SK-N-SH (cell line): ENCODE data around the gene CD300LF. TPM values are rescaled to one million over a fixed set of nuclear protein-coding genes. Genes with fewer than 3 reads are reported as not detected.

Experiments used
- CTCF ChIA-PET: fragments of 300-600, 350-600 bp; formaldehyde crosslinking; extraction: SDS; loops from one replicate; lab custom pipeline; 2021; lab: Yijun Ruan, JAX
- POLR2A ChIA-PET: fragments of 350-600 bp; sonication (Branson Sonifier 250); formaldehyde crosslinking; extraction: SDS; loops from one replicate; lab custom pipeline; 2020; ENCODE audit warnings: antibody characterized with exemption, inconsistent platforms; lab: Yijun Ruan, JAX
- DNase-seq: peaks from one replicate; pipeline ENCODE4 v3.0.0; 2012
- H2AFZ ChIP-seq: fragments of 200-600 bp; sonication (generic); 2 replicates; pipeline ENCODE4 v1.8.1; 2016; ENCODE audit warnings: antibody characterized with exemption, mild to moderate bottlenecking, low read depth
- H3F3A ChIP-seq: fragments of 200-600 bp; sonication (generic); replicated peaks from 2 replicates; pipeline ENCODE3; 2016; ENCODE audit warnings: antibody characterized with exemption, mild to moderate bottlenecking; ENCODE audit not compliant: insufficient read depth
- H3K27ac ChIP-seq, 2 experiments: fragments of 200-500 bp in 1 of 2; fragments of 200-600 bp in 1 of 2; sonication (Bioruptor generic) in 1 of 2; sonication (generic), shearing (Covaris generic) in 1 of 2; 2 replicates each; pipeline versions ENCODE4 v1.5.1 to v1.6.1; 2014 to 2016; ENCODE audit warnings: low read depth in 2 of 2, inconsistent platforms in 1 of 2, low read length in 1 of 2, mild to moderate bottlenecking in 1 of 2, mixed read lengths in 1 of 2
- H3K27me3 ChIP-seq: fragments of 200-600 bp; sonication (generic), shearing (Covaris generic); 2 replicates; pipeline ENCODE4 v1.6.1; 2016; ENCODE audit warnings: mixed run types; ENCODE audit not compliant: insufficient read depth
- H3K36me3 ChIP-seq, 2 experiments: fragments of 200-500 bp in 1 of 2; fragments of 200-600 bp in 1 of 2; sonication (Bioruptor generic) in 1 of 2; sonication (generic) in 1 of 2; replicated peaks in 1 of 2; 2 replicates each; pipeline versions ENCODE3 to v1.5.1; 2014 to 2016; ENCODE audit warnings: low read length in 1 of 2, mild to moderate bottlenecking in 1 of 2; ENCODE audit not compliant: insufficient read depth in 2 of 2, control insufficient read depth in 1 of 2
- H3K4me1 ChIP-seq, 2 experiments: fragments of 200-500 bp in 1 of 2; fragments of 200-600 bp in 1 of 2; sonication (Bioruptor generic) in 1 of 2; sonication (generic), shearing (Covaris generic) in 1 of 2; 2 replicates each; pipeline versions ENCODE4 v1.5.1 to v1.6.1; 2014 to 2016; ENCODE audit warnings: low read depth in 1 of 2, low read length in 1 of 2, mixed run types in 1 of 2; ENCODE audit not compliant: insufficient read depth in 2 of 2, control insufficient read depth in 1 of 2
- H3K4me2 ChIP-seq: fragments of 200-600 bp; sonication (generic), shearing (Covaris generic); 2 replicates; pipeline ENCODE4 v1.6.1; 2017; ENCODE audit warnings: mixed run types
- H3K4me3 ChIP-seq, 2 experiments: fragments of 200-500 bp in 1 of 2; fragments of 200-600 bp in 1 of 2; sonication (Bioruptor generic) in 1 of 2; sonication (generic), shearing (Covaris generic) in 1 of 2; 2 replicates each; pipeline versions ENCODE4 v1.5.1 to v1.8.1; 2014 to 2016; ENCODE audit warnings: low read depth in 2 of 2, inconsistent platforms in 1 of 2, low read length in 1 of 2, mild to moderate bottlenecking in 1 of 2, mixed read lengths in 1 of 2, moderate library complexity in 1 of 2
- H3K79me2 ChIP-seq: fragments of 200-600 bp; sonication (generic); 2 replicates; pipeline ENCODE4 v1.8.1; 2017; ENCODE audit warnings: mild to moderate bottlenecking; ENCODE audit not compliant: insufficient read depth
- H3K9ac ChIP-seq: fragments of 200-600 bp; sonication (generic); 2 replicates; pipeline ENCODE4 v1.6.1; 2017; ENCODE audit warnings: mixed run types
- H3K9me2 ChIP-seq: fragments of 200-600 bp; sonication (generic); 2 replicates; pipeline ENCODE4 v1.6.1; 2017; ENCODE audit warnings: mixed run types
- H3K9me3 ChIP-seq: fragments of 200-600 bp; sonication (generic); 2 replicates; pipeline ENCODE4 v1.6.1; 2017; ENCODE audit warnings: mixed run types, mild to moderate bottlenecking, moderate library complexity
- H4K20me1 ChIP-seq: fragments of 200-600 bp; sonication (generic); 2 replicates; pipeline ENCODE4 v1.6.1; 2017; ENCODE audit warnings: mild to moderate bottlenecking, mixed run types; ENCODE audit not compliant: insufficient read depth
- CHD2 ChIP-seq: fragments of 150-350 bp; IDR thresholded peaks from 2 replicates; pipeline ENCODE4 v1.6.1; 2018; ENCODE audit warnings: low read length; ENCODE audit not compliant: partially characterized antibody
- CTCF ChIP-seq: fragments of 200-600 bp; sonication (generic); IDR thresholded peaks from 2 replicates; pipeline ENCODE4 v1.6.1; 2017; ENCODE audit warnings: antibody characterized with exemption, mild to moderate bottlenecking, moderate library complexity
- EZH2phosphoT487 ChIP-seq: fragments of 200-600 bp; sonication (generic); IDR thresholded peaks from 2 replicates; pipeline ENCODE4 v1.6.1; 2017; ENCODE audit warnings: low read depth, mixed run types, mild to moderate bottlenecking, antibody characterized with exemption, moderate library complexity, borderline replicate concordance
- FOXJ3 ChIP-seq: sonication (generic); formaldehyde crosslinking; IDR thresholded peaks from 2 replicates; pipeline ENCODE4 v1.5.1; 2020; ENCODE audit warnings: mild to moderate bottlenecking, missing genetic modification reagents
- MEF2A ChIP-seq: IDR thresholded peaks from 2 replicates; pipeline ENCODE4 v1.4.0; 2012; ENCODE audit warnings: low read depth, borderline replicate concordance
- PBX3 ChIP-seq: IDR thresholded peaks from 2 replicates; pipeline ENCODE4; 2012
- RAD21 ChIP-seq: IDR thresholded peaks from 2 replicates; pipeline ENCODE4 v1.6.1; 2012; ENCODE audit warnings: mild to moderate bottlenecking, low read length
- REST ChIP-seq: IDR thresholded peaks from 2 replicates; pipeline ENCODE4 v1.6.1; 2012; ENCODE audit warnings: mild to moderate bottlenecking, low read depth, low read length, moderate library complexity
- RFX5 ChIP-seq: IDR thresholded peaks from 2 replicates; pipeline ENCODE4 v1.6.1; 2012; ENCODE audit warnings: mild to moderate bottlenecking, improper control_type of control experiment, low read length
- SIN3A ChIP-seq: IDR thresholded peaks from 2 replicates; pipeline ENCODE4 v1.6.1; 2012; ENCODE audit warnings: low read depth, mild to moderate bottlenecking, low read length, moderate library complexity, borderline replicate concordance
- TCF12 ChIP-seq: IDR thresholded peaks from 2 replicates; pipeline ENCODE4 v1.4.0; 2012
- USF2 ChIP-seq: fragments of 150-350 bp; IDR thresholded peaks from 2 replicates; pipeline ENCODE4 v1.6.1; 2017; ENCODE audit warnings: antibody characterized with exemption, low read length, low read depth, borderline replicate concordance
- WGBS: methylation state at CpG from one replicate; pipeline ENCODE4 v1.1.6; 2017; ENCODE audit warnings: low lambda C conversion rate; 5-methylcytosine and 5-hydroxymethylcytosine counted together
- polyA plus RNA-seq, 3 experiments: library from polyadenylated mRNA; depleted of rRNA; stranded (reverse); fragments of >200 nt; gene quantifications; 2 replicates each; pipeline ENCODE4 v1.2.3, GENCODE V29; 2012

CD300LF gene
- polyA plus RNA-seq, 1 of the 3 experiments (the other 2 are of a cell fraction) = not detected

- no peak for TF ChIP-seq SIN3A
- TF ChIP-seq EZH2phosphoT487 = no peak
- TF ChIP-seq USF2 = no peak
- no peak for TF ChIP-seq REST
- no peak for TF ChIP-seq RFX5
Observed at GRCh38 chr17:74698069-74698468, 14.7 kb downstream of the CD300LF start (continued).

GRCh38 chr17:74697515-74697914 is 15.2 kb downstream of the CD300LF start:
- Histone ChIP-seq H3K9me2 (no peaks in the 10 kb centered on the region), H3K4me3 (no peak overlapping the region), H3F3A (no peaks in the 10 kb centered on the region), H3K36me3 (no peaks in the 10 kb centered on the region), H2AFZ (no peak overlapping the region), H3K9ac (no peak overlapping the region), H3K4me2 (no peak overlapping the region), H3K9me3 (no peaks in the 10 kb centered on the region), H4K20me1 (no peaks in the 10 kb centered on the region), H3K79me2 (no peaks in the 10 kb centered on the region), H3K27me3 (no peaks in the 10 kb centered on the region), H3K4me1 (no peaks in the 10 kb centered on the region), H3K27ac (no peak overlapping the region)
- TF ChIP-seq CHD2 (no peak), CTCF (no peak), FOXJ3 (CRISPR knock-in tag) (no peak), SIN3A (no peak), PBX3 (no peak), TCF12 (no peak), RFX5 (no peak), REST (no peak), EZH2phosphoT487 (no peak), MEF2A (no peak), RAD21 (no peak)
- DNase-seq = no peak
- 57% methylated on average over 2 of the region's 2 CpGs for whole genome bisulfite sequencing
- ChIA-PET POLR2A (no interaction called here), CTCF (interaction anchor here (1.5 to 3.3 kb wide), 3 partner anchors 19 to 47 kb away, joined by 4 to 12 read pairs (median 5); partner anchors contain the start of gene RAB37)
